Activated naive CD8-positive, alpha-beta T cell treated with anti-CD3 and anti-CD28 coated beads, Interleukin-2, amount 50 U/mL, for 24 hours (primary cell): ENCODE results near the gene CETN1.

Source experiments
- ATAC-seq: fragments of 150-1000 bp; cut with Tn5 transposase; one replicate; pipeline ENCODE4 v1.10.0; 2021
- DNase-seq: peaks from one replicate; pipeline ENCODE4 v3.0.0; 2021
- H3K27ac Mint-ChIP-seq: one replicate; pipeline ENCODE4 v1.8.0; 2021; ENCODE audit warnings: mild to moderate bottlenecking, mixed read lengths
- H3K27me3 Mint-ChIP-seq: one replicate; pipeline ENCODE4 v1.8.0; 2021; ENCODE audit warnings: mixed read lengths
- H3K36me3 Mint-ChIP-seq: one replicate; pipeline ENCODE4 v1.8.0; 2021; ENCODE audit warnings: low read depth, mixed read lengths
- H3K4me1 Mint-ChIP-seq: one replicate; pipeline ENCODE4 v1.8.0; 2021; ENCODE audit warnings: mixed read lengths
- H3K4me3 Mint-ChIP-seq: one replicate; pipeline ENCODE4 v1.8.0; 2021; ENCODE audit warnings: mild to moderate bottlenecking, moderate library complexity, mixed read lengths
- H3K9me3 Mint-ChIP-seq: one replicate; pipeline ENCODE4 v1.8.0; 2021; ENCODE audit warnings: mixed read lengths

CETN1 gene

GRCh38 chr18:600107-600506 lies 19.9 kb downstream of the CETN1 start:
- Mint-ChIP-seq H3K36me3 (no peaks in the 10 kb centered on the region), H3K4me1 (peaks cover 10% of the 10 kb centered on the region), H3K27me3 (peaks cover 31% of the 10 kb centered on the region), H3K4me3 (no peak overlapping the region), H3K27ac (no peak overlapping the region), H3K9me3 (no peaks in the 10 kb centered on the region)
- DNase-seq (no peak), ATAC-seq (no peak)

GRCh38 chr18:604771-605170 lies 24.6 kb downstream of the CETN1 start:
- Mint-ChIP-seq H3K36me3 (no peaks in the 10 kb centered on the region), H3K4me3 (no peak overlapping the region), H3K27ac (no peak overlapping the region), H3K27me3 (peaks cover 26% of the 10 kb centered on the region), H3K9me3 (no peaks in the 10 kb centered on the region), H3K4me1 (no peaks in the 10 kb centered on the region)
- ATAC-seq = no peak
- DNase-seq = no peak

GRCh38 chr18:607930-608329 lies 27.8 kb downstream of the CETN1 start:
- Mint-ChIP-seq H3K4me3 (no peak overlapping the region), H3K27ac (no peak overlapping the region)
- no peak for ATAC-seq

GRCh38 chr18:610214-610928 lies 30.2 kb downstream of the CETN1 start:
- Mint-ChIP-seq H3K4me3 (no peak overlapping the region), H3K36me3 (no peaks in the 10 kb centered on the region), H3K27ac (no peak overlapping the region), H3K27me3 (peaks cover 9% of the 10 kb centered on the region), H3K9me3 (no peaks in the 10 kb centered on the region), H3K4me1 (no peaks in the 10 kb centered on the region)
- ATAC-seq = no peak
- no peak for DNase-seq

More at GRCh38 chr18:607930-608329, 27.8 kb downstream of the CETN1 start:
- H3K9me3 Mint-ChIP-seq = no peaks in the 10 kb centered on the region
- DNase-seq = no peak
- no peaks in the 10 kb centered on the region for H3K36me3 Mint-ChIP-seq
- H3K4me1 Mint-ChIP-seq = no peaks in the 10 kb centered on the region
- peaks cover 10% of the 10 kb centered on the region for H3K27me3 Mint-ChIP-seq

- DNase-seq (no peak), ATAC-seq (no peak)
- Mint-ChIP-seq H3K9me3 (no peaks in the 10 kb centered on the region), H3K4me1 (no peaks in the 10 kb centered on the region), H3K4me3 (no peak overlapping the region), H3K36me3 (no peaks in the 10 kb centered on the region), H3K27ac (no peak overlapping the region), H3K27me3 (peaks cover 4% of the 10 kb centered on the region)
Observed at GRCh38 chr18:612156-612555, 32.0 kb downstream of the CETN1 start.

- DNase-seq = no peak
- no peak for ATAC-seq
- no peaks in the 10 kb centered on the region for H3K9me3 Mint-ChIP-seq
- no peak overlapping the region for H3K4me3 Mint-ChIP-seq
- no peaks in the 10 kb centered on the region for H3K36me3 Mint-ChIP-seq
- no peaks in the 10 kb centered on the region for H3K4me1 Mint-ChIP-seq
- no peak overlapping the region for H3K27ac Mint-ChIP-seq
- H3K27me3 Mint-ChIP-seq = peaks cover 4% of the 10 kb centered on the region
Observed at GRCh38 chr18:614193-614592, 34.0 kb downstream of the CETN1 start.

- no peaks in the 10 kb centered on the region for H3K9me3 Mint-ChIP-seq
- H3K27me3 Mint-ChIP-seq = peaks cover 7% of the 10 kb centered on the region
- no peak overlapping the region for H3K4me3 Mint-ChIP-seq
- no peaks in the 10 kb centered on the region for H3K36me3 Mint-ChIP-seq
- no peak for DNase-seq
- H3K4me1 Mint-ChIP-seq = no peaks in the 10 kb centered on the region
- no peak for ATAC-seq
- no peak overlapping the region for H3K27ac Mint-ChIP-seq
Observed at GRCh38 chr18:615092-615521, 34.9 kb downstream of the CETN1 start.

- DNase-seq = no peak
- H3K27me3 Mint-ChIP-seq = peaks cover 9% of the 10 kb centered on the region
- no peaks in the 10 kb centered on the region for H3K9me3 Mint-ChIP-seq
- H3K36me3 Mint-ChIP-seq = no peaks in the 10 kb centered on the region
- ATAC-seq = no peak
- no peak overlapping the region for H3K27ac Mint-ChIP-seq
- H3K4me1 Mint-ChIP-seq = no peaks in the 10 kb centered on the region
- H3K4me3 Mint-ChIP-seq = no peak overlapping the region
Observed at GRCh38 chr18:615773-616172, 35.6 kb downstream of the CETN1 start.

- Mint-ChIP-seq H3K9me3 (no peaks in the 10 kb centered on the region), H3K27ac (no peak overlapping the region), H3K4me1 (no peaks in the 10 kb centered on the region), H3K4me3 (no peak overlapping the region), H3K36me3 (no peaks in the 10 kb centered on the region), H3K27me3 (peaks cover 9% of the 10 kb centered on the region)
- no peak for ATAC-seq
- DNase-seq = no peak
Observed at GRCh38 chr18:616380-616995, 36.3 kb downstream of the CETN1 start.

GRCh38 chr18:617970-618504 lies 37.9 kb downstream of the CETN1 start:
- H3K4me3 Mint-ChIP-seq = no peak overlapping the region
- peaks cover 10% of the 10 kb centered on the region for H3K27me3 Mint-ChIP-seq
- ATAC-seq = no peak
- no peak for DNase-seq
- no peaks in the 10 kb centered on the region for H3K9me3 Mint-ChIP-seq
- H3K36me3 Mint-ChIP-seq = no peaks in the 10 kb centered on the region
- no peak overlapping the region for H3K27ac Mint-ChIP-seq
- no peaks in the 10 kb centered on the region for H3K4me1 Mint-ChIP-seq

- H3K36me3 Mint-ChIP-seq = no peaks in the 10 kb centered on the region
- H3K4me1 Mint-ChIP-seq = no peaks in the 10 kb centered on the region
- no peaks in the 10 kb centered on the region for H3K9me3 Mint-ChIP-seq
- no peak overlapping the region for H3K27ac Mint-ChIP-seq
- DNase-seq (no peak), ATAC-seq (no peak)
- peaks cover 10% of the 10 kb centered on the region for H3K27me3 Mint-ChIP-seq
- no peak overlapping the region for H3K4me3 Mint-ChIP-seq
Observed at GRCh38 chr18:618618-619017, 38.4 kb downstream of the CETN1 start.

GRCh38 chr18:621291-622043 lies 41.3 kb downstream of the CETN1 start:
- Mint-ChIP-seq H3K4me1 (no peaks in the 10 kb centered on the region), H3K36me3 (no peaks in the 10 kb centered on the region), H3K27me3 (peaks cover 12% of the 10 kb centered on the region), H3K4me3 (no peak overlapping the region), H3K9me3 (no peaks in the 10 kb centered on the region), H3K27ac (no peak overlapping the region)
- ATAC-seq (no peak), DNase-seq (no peak)

- no peaks in the 10 kb centered on the region for H3K36me3 Mint-ChIP-seq
- ATAC-seq (no peak), DNase-seq (no peak)
- H3K27me3 Mint-ChIP-seq = peaks cover 12% of the 10 kb centered on the region
- H3K27ac Mint-ChIP-seq = no peak overlapping the region
- H3K4me1 Mint-ChIP-seq = no peaks in the 10 kb centered on the region
- no peaks in the 10 kb centered on the region for H3K9me3 Mint-ChIP-seq
- no peak overlapping the region for H3K4me3 Mint-ChIP-seq
Observed at GRCh38 chr18:622289-622688, 42.1 kb downstream of the CETN1 start.

- ATAC-seq (peak; percentile 66), DNase-seq (peak; percentile 74)
- no peaks in the 10 kb centered on the region for H3K4me1 Mint-ChIP-seq
- no peak overlapping the region for H3K27ac Mint-ChIP-seq
- H3K4me3 Mint-ChIP-seq = no peak overlapping the region
- peaks cover 12% of the 10 kb centered on the region for H3K27me3 Mint-ChIP-seq
- H3K36me3 Mint-ChIP-seq = no peaks in the 10 kb centered on the region
- H3K9me3 Mint-ChIP-seq = no peaks in the 10 kb centered on the region
Observed at GRCh38 chr18:623761-624620, 43.8 kb downstream of the CETN1 start.
